Measurements from ENCODE around the gene FOXP1.

- TF ChIP-seq CTCF (IDR thresholded peaks at IDR 0.05) (no peak), POLR2A (IDR thresholded peaks at IDR 0.05) (no peak)
Measured at GRCh38 chr3:71177375-71177774, 406.2 kb downstream of the FOXP1 start.
